Hematopoietic multipotent progenitor cell (in vitro differentiated cells): Measurements from ENCODE around the gene NUPR1. TPM values are rescaled to one million over a fixed set of nuclear protein-coding genes. Genes with fewer than 3 reads are reported as not detected.
"Not testable (repeated sequence)": the region's sequence is repeated elsewhere in the genome, so short reads cannot be mapped to it uniquely, and the experiment has no call there.

Experiments
- DNase-seq, 3 donors: peaks; one replicate each; pipeline ENCODE4 v3.0.0-alpha.2; 2011 to 2015; ENCODE audit warnings: low read depth in 2 of 3, low spot score in 2 of 3
- total RNA-seq: library from RNA; depleted of rRNA; stranded (reverse); fragments of >200 nt; gene quantifications from one replicate; pipeline ENCODE4 v1.2.3, GENCODE V29; 2012

The NUPR1 gene
- total RNA-seq, 1 donor = not detected

DNA sequence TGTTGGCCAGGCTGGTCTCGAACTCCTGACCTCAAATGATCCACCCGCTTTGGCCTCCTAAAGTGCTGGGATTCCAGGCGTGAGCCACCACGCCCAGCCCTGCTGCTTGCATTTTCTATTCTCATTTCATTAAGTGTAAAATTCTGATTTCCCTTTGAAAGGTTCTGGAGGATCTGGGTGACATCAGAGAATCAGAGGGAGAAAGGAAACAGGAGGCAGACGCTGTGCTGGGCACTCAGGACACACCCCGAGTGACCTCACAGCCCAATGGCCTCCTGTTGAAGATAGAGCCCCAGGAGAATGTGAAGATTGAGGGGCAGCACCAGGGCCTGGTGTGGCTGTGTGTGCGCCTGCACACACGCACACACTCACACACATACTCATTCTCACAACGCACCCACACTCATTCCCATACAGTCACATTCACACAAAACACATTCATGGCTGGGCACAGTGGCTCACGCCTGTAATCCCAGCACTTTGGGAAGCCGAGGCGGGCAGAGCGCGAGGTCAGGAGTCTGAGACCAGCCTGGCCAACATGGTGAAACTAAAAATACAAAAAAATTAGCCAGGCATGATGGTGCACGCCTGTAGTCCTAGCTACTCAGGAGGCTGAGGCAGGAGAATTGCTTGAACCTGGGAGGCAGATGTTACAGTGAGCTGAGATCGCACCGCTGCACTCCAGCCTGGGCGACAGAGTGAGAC is 38.1 kb downstream of the NUPR1 start:
- not testable (repeated sequence) for DNase-seq

DNA sequence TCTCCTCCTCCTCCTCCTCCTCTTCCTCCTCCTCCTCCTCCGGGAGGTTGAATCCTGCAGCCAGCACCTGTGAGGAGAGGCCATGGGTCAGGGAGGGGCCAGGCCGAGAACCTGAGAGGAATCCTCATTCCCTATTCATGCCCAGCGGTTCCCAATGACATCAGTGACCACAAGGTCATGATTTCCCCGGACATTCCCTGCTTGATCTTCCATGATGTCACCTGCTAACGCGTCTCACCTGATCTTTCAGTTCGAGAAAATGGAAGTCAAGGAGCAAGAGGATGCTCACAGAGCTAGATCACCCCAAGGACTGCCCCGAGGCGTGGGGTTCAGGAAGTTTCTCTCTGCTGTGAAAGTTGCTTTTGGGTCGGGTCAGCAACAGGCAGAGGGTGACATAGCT is 38.9 kb downstream of the NUPR1 start:
- DNase-seq = no peak

DNA sequence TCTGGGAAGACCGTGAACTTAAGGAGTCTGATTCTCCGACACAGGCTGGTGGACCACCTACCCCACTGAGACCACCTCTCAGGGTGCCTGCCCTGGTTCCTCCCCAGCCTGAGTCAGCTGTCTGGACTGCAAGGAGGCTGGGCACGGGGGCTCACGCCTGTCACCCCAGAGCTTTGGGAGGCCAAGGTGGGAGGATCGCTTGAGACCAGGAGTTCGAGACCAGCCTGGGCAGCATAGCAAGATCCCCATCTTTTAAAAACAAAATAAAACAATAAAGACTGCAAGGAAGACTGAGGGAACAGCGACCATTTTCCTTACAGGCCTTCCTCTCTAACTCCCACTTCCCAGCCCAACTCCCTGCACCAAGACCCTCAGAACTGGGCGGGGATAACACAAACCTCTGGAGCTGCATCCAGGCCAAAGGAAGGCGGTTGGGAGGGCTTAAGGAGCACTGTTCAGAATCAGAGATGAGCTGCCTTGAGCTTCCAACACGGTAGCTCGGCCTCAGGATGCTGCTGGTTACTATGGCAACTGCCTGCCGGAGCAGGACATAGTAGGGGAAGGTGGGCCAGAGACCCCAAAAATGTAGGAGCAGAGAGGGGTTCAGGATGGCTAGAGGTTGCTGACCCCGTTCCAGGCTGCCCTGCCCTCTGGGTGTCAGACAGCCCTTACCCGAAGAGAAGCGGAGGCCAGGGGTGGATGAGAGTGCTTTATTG is 40.0 kb downstream of the NUPR1 start:
- no peak for DNase-seq

DNA sequence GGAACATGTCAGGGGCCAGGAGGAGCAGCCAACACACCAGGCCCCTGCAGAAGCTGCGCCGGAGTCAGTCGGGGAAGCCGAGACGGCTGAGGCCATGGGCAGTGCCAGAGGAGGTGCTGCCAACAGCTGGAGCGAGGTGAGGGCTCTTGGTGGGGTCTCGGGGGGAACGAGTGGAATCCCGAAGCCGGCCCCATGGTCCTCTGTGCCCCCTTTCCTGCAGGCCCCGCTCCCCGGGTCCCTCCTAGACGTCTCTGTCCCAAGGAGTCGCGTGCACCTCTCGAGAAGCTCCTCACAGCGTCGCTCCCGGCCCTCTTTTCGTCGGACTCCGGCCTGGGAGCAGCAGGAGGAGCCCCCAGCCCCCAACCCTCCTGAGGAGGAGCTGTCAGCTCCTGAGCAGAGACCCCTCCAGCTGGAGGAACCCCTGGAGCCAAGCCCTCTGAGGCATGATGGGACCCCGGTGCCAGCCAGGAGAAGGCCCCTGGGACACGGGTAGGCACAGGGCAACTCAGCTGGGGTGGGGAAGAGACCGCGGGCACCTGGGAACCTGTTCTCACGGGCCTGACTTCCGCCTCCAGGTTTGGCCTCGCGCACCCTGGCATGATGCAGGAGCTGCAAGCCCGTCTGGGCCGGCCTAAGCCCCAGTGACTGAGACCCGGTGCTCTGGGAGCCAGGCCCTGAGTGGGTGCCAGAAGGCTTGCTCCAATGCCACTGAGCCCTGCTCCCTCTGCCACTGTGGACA is 40.7 kb downstream of the NUPR1 start:
- DNase-seq = no peak

DNA sequence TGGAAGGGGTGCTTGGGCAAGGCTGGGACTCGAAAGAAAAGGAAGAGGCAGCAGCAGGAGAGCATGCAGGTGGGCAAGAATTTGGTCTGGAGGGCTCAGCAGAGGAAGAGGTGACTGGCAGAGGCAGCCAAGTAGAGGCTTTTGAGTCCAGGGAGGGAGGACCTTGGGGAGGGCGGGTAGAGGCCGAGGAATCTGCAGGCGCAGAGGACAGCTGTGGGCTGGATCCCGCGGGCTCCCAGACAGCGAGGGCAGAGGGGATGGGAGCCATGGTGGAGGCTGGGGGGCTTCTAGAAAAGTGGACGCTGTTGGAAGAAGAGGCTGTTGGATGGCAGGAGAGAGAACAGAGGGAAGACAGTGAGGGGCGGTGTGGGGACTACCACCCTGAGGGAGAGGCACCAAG is 41.4 kb downstream of the NUPR1 start:
- DNase-seq = no peak

DNA sequence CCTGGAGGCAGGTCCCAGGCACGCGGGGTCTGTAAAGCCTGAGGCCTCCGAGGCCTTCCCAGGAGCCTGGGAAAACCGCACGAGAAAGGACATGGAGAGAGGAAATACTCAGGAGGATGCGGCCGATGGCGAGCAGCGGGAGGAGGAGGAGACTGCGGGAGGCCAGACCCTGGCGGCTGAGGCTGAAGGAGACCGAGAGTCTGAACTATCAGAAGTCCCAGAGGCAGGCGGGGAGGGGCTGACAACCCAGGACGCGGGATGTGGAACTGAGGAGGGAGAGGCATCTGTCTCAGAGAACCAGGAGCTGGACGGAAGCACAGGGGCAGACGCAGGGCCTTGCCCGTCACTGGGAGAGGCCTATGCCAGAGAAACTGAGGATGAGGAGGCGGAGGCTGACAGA is 41.9 kb downstream of the NUPR1 start:
- DNase-seq = no peak

DNA sequence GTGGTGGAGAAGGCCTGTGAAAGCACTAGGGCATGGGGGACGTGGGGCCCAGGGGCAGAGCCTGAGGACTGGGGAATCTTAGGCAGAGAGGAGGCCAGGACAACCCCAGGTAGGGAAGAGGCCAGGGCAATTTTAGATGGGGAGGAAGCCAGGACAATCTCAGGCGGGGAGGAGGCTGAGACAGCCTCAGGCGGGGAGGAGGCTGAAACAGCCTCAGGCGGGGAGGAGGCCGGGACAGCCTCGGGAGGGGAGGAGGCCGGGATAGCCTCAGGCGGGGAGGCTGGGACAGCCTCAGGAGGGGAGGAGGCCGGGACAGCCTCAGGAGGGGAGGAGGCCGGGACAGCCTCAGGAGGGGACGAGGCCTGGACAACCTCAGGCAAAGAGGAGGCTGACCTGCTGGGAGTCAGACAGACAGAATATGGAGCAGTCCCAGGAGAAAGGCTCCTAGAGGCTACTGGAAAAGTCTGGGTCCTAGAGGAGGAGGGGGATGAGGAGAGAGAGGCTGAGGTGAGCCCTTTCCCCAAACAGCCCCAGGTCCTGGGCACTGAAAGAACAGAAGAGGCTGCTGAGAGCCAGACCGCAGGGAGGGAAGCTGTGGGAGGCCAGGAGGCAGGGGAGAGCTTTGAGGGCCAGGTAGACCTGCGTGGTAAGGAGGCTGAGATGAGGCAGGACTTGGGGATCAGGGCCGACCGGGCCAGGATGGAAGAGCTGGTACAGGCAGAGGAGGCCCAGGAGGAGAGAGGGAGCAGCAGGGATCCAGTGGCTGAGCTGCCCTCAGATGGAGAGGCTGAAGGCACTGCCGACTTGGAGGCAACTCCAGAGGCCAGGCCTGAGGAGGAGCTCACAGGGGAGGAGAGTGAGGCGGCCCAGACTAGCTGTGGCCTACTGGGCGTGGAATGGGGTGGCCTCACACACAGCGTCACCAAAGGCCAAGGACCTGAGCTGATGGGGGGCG is 42.7 kb downstream of the NUPR1 start:
- DNase-seq = no peak

DNA sequence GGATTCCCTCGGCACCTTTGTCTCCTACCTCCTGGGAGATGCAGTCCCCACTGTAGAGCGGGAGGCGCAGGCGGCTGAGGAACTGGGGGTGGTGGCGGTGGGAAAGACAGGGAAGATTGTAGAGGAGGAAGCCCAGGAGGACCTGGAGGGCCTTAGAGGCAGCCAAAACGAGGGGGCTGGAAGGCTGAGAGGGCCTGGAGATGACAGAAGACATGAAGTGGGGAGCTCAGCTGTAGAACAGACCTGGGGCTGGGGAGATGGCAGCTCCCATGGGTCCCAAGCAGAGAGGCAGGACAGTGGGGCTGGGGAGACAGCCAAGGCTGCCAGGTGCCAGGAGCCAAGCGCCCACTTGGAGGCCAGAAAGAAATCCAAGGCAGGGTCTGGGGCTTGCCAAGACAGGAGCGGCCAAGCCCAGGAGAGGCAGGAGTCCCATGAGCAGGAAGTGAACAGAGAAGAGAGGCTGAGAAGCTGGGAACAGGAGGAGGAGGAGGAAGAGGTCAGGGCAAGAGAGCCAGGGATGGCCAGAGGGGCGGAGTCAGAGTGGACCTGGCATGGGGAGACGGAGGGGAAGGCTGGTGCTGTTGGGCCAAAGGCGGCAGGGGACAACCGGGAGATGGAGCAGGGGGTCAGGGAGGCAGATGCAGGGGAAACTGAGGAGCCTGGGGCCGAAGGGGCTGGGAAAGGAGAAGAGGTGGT is 43.5 kb downstream of the NUPR1 start:
- DNase-seq = no peak

DNA sequence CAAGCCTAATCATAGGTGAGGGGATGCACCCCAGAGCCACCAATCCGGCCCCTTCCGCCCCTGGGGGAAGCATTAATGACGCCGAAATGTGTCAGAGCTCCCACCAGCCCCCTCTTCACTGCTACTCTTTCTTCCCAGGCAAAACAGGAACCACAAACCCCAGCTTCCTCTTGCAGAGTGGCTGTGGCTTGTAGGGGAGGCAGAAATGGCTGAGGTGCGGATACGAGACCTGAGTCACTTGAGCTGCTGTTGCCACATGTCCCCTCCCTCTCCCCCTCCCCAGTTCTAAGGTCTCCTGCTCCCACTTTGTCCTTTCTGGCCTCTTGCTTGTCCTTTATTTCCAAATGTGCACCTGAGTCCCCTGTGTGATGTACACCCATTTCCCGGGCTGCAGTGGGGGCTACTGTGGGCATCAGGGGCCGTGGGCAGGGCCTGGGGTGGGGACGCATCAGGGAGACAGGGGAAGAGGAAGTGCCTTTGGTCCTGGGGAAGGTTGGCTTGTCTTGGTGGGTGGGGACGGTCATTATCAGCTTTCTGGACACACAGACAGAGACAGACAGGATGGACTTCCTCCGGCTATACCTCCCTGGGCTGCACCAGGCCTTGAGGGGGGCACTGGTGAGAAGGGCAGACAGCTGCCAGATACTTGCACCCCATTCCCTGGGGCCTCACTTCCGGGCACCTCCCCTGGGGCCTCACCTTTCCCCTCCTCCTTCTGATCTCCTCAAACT is 44.5 kb downstream of the NUPR1 start, which contains the start of gene APOBR:
TSS of gene APOBR (plus strand) at position 523 of the 731 bp plus-strand sequence. CDS start at position 562, 39 bp downstream.
- DNase-seq = peak; percentile 77 to 97 (median 96)

DNA sequence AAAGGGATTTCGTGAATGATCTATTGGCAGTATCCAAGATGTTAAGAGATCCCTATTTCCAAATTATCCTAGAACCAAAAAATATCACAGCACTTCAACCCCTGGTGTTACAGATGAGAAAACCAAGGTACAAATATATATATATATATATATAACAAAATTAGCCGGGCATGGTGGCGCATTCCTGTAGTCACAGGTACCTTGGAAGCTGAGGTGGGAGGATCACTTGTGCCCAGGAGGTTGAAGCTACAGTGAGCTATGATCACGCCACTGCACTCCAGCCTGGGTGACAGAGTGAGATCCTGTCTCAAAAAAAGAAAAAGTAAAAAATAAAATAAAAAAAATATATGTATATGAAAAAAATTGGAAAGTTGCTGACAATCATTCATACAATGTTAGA is 46.3 kb downstream of the NUPR1 start:
- DNase-seq = no peak

DNA sequence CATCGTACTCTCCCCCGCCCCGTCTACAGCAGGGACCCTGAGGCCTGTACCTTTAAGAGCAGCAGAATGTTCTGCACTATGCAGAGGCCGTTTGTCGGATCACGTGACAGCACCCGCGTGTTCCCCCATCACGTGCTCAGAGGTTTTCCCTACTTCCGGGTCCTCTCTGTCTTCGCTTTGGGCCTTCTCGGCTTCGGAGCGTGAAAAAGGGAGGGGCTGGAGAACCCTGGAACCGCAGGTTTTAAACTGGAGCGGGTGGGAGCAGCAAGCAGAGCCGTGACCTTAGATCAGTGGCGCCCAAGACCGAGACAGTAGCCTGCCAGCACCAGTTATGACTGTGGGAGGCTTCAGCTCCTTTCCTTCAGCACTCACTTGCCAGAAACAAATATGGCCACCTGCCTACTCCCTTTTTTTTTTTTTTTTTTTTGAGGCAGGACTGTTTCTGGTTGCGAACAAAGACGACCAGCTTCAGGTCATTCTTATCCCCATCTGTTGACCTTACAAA is 46.8 kb downstream of the NUPR1 start, which contains the start of gene CLN3:
TSS of gene CLN3 (minus strand) at position 105 of the 505 bp plus-strand sequence. CDS start 315 bp downstream, outside the sequence.
- peak; percentile 82 to 96 (median 94) for DNase-seq

DNA sequence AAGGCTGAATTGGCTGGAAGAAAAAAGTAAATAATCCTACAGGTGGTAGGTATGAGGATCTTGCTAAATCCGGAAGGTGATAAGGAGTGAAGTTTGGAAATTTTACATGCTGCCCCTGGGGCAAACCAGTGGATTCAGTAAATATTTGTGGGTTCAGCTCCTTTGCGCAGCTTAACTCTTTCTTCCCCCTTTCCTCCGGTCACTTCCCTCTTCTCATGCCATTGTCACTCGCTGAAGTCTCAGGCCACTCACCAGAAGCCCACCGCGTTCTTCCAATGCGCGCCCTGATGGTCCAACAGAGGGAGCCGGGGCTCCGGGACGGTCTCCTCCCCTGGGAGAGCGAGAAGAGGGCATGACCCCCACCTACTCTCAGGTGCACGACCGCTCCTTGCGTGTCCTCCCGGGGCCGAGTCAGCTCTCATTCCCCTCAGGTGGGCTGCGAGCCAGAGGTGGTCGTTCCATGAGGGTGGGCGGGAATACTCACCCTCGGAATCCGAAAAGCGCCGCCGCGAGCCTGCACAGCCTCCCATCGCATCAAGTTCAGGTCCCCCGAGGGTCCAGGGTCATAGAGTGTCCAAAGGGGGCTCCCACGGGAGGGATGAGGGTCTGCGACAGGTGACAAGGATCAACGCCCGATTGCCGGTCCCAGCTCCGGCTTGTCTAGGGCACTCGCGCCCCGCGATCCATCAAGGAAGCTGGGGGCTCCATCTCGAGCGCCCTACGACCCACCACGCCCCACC is 47.4 kb downstream of the NUPR1 start:
- DNase-seq = peak in 2 of 3 donors; percentile 9 to 46

DNA sequence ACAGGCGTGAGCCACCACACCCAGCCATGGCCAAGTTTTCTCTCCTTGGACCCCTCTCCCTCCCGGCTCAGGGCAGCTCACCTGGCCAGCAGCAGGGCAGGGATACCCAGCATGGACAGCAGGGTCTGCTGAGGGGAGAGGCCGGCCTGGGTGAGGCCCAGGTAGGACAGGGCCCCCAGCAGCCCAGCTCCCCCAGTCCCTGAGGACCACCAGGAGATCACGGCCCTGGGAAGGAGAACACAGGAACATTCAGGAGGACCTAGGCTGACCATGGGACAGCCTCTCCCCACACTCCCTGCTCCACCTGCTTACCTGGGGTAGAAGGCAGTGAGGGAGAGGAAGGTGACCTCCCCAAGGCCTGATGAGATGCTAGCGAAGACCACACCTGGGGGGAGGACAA is 52.5 kb downstream of the NUPR1 start:
- DNase-seq = no peak

DNA sequence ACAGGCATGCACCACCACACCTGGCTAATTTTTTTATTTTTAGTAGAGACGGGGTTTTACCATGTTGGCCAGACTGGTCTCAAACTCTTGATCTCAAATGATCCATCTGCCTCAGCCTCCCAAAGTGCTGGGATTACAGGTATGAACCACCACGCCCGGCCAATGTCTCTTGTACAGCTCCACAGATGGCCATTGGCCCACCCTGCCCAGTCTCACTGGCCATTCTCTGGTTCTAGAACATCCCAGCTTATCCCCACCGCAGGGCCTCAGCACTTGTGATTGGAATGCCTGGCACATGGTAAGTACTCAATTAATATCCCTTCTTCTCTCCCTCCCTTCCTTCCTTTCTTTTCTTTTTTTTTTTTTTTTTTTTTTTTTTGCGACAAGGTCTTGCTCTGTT is 55.4 kb downstream of the NUPR1 start:
- DNase-seq = not testable (repeated sequence)
